Stimulated activated CD4-positive, alpha-beta T cell treated with anti-CD3 and anti-CD28 coated beads, Interleukin-2, amount 100 ng/mL, for 4 hours (primary cell): Measurements from ENCODE around the gene ZNF687.
"Not testable (repeated sequence)": the region's sequence is repeated elsewhere in the genome, so short reads cannot be mapped to it uniquely, and the experiment has no call there.

Source experiments
- DNase-seq: peaks from one replicate; pipeline ENCODE4 v3.0.0-alpha.2; 2020; ENCODE audit warnings: low read depth

ZNF687 gene, protein sequence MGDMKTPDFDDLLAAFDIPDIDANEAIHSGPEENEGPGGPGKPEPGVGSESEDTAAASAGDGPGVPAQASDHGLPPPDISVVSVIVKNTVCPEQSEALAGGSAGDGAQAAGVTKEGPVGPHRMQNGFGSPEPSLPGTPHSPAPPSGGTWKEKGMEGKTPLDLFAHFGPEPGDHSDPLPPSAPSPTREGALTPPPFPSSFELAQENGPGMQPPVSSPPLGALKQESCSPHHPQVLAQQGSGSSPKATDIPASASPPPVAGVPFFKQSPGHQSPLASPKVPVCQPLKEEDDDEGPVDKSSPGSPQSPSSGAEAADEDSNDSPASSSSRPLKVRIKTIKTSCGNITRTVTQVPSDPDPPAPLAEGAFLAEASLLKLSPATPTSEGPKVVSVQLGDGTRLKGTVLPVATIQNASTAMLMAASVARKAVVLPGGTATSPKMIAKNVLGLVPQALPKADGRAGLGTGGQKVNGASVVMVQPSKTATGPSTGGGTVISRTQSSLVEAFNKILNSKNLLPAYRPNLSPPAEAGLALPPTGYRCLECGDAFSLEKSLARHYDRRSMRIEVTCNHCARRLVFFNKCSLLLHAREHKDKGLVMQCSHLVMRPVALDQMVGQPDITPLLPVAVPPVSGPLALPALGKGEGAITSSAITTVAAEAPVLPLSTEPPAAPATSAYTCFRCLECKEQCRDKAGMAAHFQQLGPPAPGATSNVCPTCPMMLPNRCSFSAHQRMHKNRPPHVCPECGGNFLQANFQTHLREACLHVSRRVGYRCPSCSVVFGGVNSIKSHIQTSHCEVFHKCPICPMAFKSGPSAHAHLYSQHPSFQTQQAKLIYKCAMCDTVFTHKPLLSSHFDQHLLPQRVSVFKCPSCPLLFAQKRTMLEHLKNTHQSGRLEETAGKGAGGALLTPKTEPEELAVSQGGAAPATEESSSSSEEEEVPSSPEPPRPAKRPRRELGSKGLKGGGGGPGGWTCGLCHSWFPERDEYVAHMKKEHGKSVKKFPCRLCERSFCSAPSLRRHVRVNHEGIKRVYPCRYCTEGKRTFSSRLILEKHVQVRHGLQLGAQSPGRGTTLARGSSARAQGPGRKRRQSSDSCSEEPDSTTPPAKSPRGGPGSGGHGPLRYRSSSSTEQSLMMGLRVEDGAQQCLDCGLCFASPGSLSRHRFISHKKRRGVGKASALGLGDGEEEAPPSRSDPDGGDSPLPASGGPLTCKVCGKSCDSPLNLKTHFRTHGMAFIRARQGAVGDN

DNA sequence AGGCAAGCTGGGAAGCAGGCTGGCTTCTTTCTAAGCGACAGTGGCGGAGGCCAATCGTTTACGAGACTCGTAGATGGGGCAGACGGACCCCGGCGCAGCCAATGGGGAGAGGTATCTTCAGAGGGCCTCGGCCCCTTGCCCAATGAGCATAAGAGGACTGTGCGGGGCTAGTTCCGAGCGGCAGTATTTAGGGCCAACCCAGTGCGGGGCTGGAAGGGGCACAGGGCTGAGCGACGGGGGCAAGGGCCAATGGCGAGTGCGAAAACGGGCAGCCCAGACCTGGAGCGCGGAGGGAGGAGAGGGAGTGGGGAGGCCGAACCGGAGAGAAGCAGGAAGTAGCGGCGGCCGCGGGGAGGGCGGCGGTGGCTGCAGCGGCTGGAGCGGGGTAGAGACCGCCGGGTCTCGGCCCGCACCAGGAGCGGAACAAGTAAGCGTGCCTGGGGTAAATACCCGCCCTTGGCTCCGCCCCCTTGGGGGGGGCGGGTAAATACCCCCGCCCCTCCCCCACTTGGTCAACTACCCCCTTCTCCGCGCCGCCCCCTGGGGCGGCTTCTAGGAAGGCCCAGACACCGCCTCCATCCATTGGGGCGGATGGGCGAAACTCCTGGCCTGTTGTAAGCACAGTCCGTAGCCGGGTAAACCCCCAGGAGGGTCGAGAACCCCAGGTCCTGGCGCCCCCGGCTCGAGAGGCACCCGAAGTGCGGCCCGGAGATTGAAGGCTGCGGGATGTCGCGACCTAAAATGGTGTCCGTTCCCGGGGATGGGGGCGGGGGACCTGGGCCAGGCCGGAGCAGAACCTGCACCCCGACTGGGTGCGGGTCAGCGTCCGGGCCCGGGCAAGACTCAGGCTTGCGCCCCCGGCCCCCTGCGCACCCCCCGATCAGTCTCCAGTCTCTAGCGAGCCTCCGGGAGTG, at the start of gene ZNF687:
Gene ZNF687 (plus strand): TSS at position 331 of the 914 bp plus-strand sequence. CDS start 3,993 bp downstream, outside the sequence.
- peak; percentile 95 for DNase-seq

DNA sequence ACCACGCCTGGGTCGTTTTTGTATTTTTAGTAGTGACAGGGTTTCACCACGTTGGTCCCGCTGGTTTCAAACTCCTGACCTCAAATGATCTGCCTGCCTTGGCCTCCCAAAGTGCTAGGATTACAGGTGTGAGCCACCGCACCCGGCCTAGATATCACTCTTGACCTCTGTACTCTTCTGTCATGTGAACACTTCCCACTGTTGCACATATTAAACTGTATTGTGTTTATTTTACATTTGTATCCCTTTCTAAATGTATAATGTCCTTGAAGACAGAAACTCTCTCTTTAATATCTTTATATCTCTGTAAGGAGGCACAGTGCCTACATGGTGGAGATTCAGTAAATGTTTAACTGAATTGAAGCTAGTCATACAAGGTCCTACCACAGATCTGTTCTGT, 46.9 kb upstream of the ZNF687 start:
- DNase-seq = no peak

DNA sequence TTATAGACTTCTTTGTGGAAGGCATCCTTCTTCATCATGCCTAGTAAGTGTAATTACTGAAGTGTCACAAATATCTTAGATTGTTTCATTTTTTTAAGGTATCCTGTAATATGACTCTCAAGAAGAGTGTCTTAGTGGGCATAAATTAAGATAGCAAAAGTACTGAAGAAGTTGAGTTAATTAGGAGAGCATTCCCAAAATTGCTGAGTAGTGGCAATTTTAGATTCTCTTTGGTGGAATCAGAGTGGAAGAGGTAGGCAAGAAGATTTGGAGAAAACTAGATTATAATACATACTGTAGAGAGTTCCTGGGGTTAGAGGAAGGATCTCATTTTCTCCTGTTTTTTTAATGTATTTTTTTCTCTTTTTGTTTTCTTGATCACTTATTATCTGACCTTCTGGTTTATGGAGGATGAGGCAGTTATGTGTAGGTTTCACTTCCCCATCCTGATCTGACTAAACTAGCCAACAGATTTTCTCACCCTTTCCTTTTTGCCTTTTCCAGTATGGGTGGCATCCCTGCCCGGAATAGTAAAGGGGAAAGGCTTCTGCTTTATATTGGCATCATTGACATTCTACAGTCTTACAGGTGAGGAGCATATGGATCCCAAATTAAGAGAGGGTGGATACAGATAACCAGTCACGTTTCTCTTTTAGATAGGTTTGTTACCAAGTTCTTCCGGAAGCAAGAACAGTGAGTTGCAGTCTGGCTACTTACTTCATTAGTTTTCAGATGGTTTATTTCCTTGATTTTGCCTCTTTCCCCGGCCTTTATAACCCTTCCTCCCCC, 44.2 kb upstream of the ZNF687 start:
- no peak for DNase-seq

DNA sequence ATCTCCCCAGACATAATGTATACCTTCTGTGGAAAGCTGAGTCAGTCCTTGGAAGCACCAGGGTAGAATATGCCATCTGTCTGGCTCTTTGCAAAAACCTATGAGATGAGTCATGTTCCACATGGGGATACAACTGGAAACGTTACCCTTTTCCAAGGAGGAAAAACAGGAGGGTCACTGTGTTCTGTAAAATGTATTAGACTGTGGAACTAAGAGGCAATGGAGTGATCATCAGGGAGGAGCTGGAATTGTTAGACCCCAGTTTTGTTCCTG, 43.7 kb upstream of the ZNF687 start:
- DNase-seq = no peak

DNA sequence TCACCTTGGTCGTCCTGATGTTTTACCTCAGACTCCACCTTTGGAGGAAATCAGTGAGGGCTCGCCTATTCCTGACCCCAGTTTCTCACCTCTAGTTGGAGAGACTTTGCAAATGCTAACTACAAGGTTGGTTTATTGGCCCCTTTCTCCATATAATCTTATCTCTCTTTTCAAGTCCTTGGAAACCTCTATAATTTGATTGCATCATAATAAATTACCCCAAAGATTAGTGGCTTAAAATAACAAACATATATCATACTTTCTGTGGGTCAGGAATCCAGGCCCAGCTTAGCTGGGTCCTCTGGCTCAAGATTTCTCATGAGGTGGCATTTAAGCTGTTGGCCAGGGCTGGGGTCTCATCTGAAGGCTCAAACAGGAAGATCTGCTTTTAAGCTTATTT, 39.7 kb upstream of the ZNF687 start:
- no peak for DNase-seq

DNA sequence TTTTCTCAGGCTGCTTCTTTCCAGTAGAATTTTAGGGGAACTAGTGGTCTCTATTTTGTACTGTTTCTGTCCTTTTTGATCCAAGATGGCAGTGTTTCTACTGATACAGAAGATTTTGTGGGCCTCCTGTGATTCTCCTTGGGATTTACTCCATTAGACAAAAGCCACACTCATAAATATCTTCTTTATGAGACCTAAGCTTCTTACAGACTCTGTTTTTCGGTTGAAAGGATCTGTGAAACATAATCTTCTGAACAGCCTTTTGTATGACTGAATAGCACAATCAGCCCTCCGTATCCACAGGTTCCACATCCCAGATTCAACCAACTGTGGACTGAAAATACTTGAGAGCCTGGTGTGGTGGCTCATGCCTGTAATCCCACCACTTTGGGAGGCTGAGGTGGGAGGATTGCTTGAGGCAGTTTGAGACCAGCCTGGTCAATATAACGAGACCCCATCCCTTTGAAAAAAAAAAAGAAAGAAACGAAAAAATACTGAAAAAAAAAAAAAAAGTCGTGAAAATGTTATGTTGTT, 38.3 kb upstream of the ZNF687 start:
- DNase-seq = no peak

DNA sequence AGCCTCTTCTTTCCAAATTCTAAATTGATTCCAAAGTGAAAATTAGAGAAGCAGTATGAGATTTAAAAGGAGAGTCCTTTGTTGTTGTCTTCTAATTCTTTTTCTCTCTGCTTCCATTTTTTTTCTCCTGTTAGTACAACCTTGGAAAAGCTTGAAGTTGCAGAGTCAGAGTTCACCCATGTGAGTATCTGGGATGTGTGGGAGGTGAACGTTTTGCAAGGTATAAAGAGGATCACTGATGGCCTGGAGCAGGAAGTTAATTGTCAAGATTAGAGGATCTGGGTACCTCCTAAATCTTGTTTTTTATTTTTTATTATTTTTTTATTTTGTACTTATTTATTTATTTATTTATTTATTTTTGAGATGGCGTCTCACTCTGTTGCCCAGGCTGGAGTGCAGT, 35.3 kb upstream of the ZNF687 start:
- DNase-seq = no peak

DNA sequence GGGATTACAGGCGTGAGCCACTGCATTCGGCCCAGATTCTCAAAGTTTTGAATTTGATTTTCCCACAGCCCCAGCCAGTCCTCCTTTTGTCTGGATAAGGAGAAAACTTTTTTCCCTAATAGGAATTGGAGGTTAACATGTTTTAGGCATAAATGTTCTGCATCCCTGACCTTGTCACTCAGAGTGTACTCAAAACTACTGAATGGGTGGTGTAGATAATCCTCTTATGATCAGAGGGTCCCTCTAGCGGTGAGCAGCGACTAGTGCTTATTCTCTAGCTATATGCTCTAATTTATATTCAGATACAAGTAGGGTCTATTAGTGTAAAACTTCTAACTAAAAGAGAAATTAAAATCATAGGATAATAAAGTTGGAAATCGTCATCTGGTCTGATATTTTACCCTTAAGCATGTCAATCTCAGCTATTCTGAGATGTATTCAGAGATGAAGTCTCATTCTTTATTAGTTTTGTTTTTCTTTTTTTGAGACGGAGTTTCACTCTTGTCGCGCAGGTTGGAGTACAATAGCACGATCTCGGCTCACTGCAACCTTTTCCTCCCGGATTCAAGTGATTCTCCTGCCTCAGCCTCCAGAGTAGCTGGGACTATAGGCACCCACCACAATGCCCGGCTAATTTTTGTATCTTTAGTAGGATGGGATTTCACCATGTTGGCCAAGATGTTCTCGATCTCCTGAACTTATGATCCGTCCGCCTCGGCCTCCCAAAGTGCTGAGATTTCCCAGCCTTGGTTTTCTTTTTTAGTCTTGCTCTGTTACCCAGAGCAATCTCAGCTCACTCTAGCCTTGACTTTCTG, 30.2 kb upstream of the ZNF687 start:
- DNase-seq = peak; percentile 56

DNA sequence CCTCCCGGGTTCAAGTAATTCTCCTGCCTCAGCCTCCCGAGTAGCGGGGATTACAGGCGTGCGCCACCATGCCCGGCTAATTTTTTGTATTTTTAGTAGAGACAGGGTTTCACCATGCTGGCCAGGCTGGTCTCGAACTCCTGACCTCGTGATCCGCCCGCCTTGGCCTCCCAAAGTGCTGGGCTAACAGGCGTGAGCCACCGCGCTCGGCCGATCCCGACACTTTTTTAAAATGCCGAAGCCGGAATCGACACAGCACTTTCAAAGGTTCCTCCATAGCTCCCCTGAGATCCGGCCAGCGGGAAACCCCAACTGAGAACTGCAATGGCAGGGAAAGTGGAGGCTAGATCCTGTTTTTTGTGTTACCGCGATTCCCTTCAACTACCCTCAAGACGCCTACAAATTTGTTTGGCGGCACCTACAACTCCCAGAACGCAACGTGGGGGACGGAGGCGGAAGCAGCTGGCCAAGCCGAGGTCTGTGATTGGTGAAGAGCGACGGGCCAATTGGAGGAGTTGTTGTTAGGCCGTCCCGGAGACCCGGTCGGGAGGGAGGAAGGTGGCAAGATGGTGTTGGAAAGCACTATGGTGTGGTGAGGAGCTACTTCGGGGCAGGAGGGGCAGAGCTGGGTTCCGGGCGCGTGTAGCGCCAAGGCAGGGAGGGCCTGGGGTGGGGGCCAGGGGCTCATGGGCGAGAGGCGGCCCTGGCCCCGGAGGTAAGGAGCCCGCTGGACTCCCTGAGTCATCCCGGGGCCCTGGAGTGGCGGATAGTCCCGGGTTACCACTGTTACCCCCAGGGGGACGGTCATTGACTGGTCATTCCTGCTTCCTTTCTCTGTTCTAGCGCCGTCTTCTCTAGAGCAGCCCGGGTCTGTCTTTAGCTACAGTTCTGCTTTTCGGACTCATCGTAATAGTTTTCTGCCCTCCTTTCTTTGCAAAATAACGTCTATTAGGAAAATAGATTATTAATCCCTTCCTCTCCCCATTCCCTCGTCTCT, 27.6 kb upstream of the ZNF687 start, which contains the start of gene PSMD4:
Gene PSMD4 (plus strand): TSS at position 518 of the 997 bp plus-strand sequence. CDS start 49 bp downstream, at position 567.
- DNase-seq = peak; percentile 89

DNA sequence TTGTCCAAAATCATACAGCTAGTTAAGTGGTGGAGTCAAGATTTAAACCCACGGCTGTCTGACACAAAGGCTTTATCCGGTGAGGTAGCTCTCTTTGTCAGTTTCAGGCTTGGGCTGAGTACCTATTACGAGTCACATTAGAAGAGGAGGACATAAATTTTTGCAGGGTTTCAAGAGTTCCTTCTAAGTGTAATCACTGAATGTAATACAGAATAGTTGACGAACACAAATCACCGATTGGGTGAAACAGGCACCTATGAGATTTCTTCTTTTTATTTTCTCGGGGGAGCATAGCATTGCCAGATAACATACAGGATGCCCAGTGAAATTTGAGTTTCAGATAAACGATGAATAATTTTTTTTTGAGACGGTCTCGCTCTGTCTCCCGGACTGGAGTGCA, 26.7 kb upstream of the ZNF687 start:
- DNase-seq = no peak

DNA sequence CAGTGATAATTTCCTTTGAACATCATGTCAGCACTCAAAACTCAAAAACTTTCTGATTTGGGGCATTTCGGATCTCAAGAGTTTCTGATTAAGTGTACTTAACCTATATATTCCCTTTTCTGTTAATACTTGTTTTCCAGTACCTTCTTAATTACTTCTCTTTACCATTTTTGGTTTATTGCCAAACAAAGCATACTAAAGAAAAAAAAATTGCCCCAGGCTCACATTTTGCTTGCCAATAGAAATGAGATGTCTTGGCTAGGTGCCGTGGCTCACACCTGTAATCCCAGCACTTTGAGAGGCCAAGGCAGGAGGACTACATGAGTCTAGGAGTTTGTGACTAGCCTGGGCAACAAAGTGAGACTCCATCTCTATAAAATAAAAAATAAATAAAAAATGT, 22.7 kb upstream of the ZNF687 start:
- no peak for DNase-seq

DNA sequence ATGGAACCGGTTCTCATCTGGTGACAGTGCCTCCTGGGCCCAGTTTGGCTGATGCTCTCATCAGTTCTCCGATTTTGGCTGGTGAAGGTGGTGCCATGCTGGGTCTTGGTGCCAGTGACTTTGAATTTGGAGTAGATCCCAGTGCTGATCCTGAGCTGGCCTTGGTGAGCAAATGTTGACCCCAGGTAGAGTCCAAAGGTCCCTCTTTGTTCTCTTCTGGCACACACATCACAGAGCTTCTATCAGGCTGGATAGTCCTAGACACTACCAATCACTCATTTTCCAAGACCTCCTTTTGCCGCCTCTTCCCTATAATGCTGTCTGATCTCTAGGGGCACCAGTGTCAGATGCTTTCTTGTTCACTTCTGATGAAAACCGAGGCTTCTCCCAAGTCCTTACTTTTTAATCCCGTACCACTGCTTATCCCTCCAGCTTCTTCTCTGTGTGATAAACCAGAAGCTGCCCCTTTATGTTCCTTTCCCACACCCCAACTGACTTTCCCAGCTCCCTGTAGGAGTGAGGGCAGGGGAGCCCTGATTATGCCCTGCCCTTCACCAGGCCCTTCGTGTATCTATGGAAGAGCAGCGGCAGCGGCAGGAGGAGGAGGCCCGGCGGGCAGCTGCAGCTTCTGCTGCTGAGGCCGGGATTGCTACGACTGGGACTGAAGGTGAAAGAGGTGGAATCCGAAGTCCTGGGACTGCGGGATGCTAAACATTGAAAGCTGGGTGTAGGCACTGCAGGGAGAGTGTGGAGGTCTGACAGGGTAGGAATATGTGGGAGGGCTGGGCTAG, 16.5 kb upstream of the ZNF687 start:
- no peak for DNase-seq

DNA sequence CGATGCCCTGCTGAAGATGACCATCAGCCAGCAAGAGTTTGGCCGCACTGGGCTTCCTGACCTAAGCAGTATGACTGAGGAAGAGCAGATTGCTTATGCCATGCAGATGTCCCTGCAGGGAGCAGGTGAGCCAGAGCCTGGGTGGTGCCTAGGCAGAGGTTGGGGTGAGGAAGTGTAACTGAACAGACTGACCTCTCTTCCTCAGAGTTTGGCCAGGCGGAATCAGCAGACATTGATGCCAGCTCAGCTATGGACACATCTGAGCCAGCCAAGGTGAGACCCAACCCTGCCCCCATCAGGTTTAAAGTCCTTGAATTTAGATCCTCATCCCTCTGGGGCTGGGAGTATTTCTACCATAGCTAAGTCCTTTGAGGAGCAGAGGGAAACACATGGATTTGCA, 15.8 kb upstream of the ZNF687 start:
- no peak for DNase-seq

DNA sequence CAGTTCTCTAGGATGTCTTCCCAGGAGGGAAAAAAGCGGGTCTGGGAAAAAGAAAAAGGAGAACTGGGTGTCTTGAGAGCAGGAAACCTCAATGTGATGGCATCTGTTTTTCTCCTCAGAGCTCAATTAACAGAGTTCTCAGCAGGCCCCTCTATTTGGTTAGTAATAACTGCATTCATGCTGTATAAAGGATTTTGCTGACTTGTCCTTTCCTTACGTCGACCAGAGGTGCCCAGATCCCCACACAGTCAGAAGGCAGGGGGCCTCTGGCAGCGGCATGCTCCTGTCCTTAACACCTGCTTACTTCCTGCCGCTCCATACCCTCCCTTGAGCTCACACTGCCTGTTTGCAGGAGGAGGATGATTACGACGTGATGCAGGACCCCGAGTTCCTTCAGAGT, 15.3 kb upstream of the ZNF687 start:
- DNase-seq = no peak

DNA sequence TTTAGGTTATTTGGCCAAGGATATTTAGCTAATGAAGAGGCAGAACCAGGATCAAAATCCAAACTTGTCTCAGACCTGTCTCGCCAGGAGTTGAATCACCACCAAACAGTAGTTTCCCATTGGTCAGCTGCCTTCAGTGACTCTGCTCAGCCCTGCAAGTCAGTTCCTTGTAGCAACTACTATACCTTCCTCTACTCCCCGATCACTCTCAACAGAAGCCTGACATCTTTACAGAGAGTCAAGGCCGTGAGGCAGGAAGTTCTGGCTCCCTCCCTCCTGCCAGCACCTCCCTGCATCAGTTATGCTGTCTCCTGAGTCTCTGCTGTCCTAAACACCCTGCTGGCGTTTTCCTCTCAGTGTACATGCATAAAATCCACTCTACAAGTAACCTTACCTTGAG, 14.3 kb upstream of the ZNF687 start:
- DNase-seq = no peak

DNA sequence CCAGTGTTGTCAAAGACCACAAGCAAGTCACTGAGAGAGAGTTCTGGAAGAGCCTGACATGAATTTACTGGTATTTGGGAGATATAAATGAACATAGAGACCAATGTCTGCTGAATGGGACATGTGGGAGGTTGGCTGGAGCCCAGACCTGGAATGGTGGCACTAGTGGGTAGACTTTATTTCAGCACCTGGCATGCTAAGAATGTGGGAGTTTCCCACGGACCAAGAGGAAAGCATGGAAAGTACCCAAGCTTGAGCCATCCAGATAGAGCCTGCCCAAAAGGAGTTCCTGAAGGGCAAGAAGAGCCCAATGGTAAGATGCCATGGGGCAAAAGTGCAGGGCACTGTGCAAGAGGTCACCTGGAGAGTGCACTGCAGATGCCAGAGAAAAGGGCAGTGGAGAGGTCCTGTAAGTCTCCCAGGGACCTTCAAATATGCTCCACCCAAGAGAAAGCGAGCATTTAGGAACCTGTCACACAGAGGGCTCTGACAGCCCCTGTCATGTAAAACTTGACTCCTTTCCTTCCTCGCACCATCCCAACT, 8.1 kb upstream of the ZNF687 start:
- no peak for DNase-seq

DNA sequence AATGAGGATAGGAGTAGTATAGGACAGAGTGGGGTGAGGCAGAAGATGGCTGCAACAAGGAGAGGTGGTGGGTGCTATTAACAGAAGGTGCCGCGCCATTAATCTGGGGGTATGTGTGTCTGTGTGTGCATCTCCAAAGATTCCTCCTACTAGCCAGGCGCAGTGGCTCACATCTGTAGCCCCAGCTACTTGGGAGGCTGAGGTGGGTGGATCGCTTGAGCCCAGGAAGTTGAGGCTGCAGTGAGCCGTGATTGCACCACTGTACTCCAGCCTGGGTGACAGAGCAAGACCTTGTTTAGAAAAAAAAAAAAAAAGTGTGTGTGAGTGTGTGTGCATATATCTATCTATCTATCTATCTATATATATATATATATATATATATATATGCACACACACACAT, 6.8 kb upstream of the ZNF687 start:
- DNase-seq = not testable (repeated sequence)
